DND-41 (cell line): ENCODE data around the gene KCNB1.

ENCODE experiments used
- ATAC-seq: fragments of 200-7000 bp; cut with Tn5 transposase; 3 replicates; pipeline ENCODE4 v1.9.1; 2021; ENCODE audit warnings: low read depth; ENCODE audit not compliant: insufficient read depth
- DNase-seq: peaks from one replicate; pipeline ENCODE4 v3.0.0-alpha.2; 2020
- H2AFZ ChIP-seq: 2 replicates; pipeline ENCODE4 v1.6.0; 2012; ENCODE audit warnings: low read depth, low read length
- H3K27ac ChIP-seq: 2 replicates; pipeline ENCODE4 v1.5.1; 2012; ENCODE audit warnings: low read length, inconsistent platforms
- H3K27me3 ChIP-seq: fragments of 200-600 bp; sonication (generic); 2 replicates; pipeline ENCODE4 v1.6.0; 2012; ENCODE audit warnings: low read length, mild to moderate bottlenecking, inconsistent platforms; ENCODE audit not compliant: insufficient read depth, poor library complexity
- H3K36me3 ChIP-seq: 2 replicates; pipeline ENCODE4 v1.5.1; 2012; ENCODE audit warnings: low read length, inconsistent platforms; ENCODE audit not compliant: insufficient read depth
- H3K4me1 ChIP-seq: 2 replicates; pipeline ENCODE4 v1.5.1; 2012; ENCODE audit warnings: mild to moderate bottlenecking, low read length; ENCODE audit not compliant: insufficient read depth
- H3K4me2 ChIP-seq: 2 replicates; pipeline ENCODE4 v1.6.0; 2012; ENCODE audit warnings: mild to moderate bottlenecking, moderate library complexity, low read length, inconsistent platforms; ENCODE audit not compliant: insufficient read depth
- H3K4me3 ChIP-seq, 2 experiments: fragments of 200-600 bp in 1 of 2; shearing (Covaris generic) in 1 of 2; 2 replicates each; pipeline ENCODE4 v1.5.1; 2012 to 2016; ENCODE audit warnings: inconsistent platforms in 2 of 2, low read length in 2 of 2, mild to moderate bottlenecking in 2 of 2, low read depth in 1 of 2, moderate library complexity in 1 of 2
- H3K79me2 ChIP-seq: 2 replicates; pipeline ENCODE4 v1.6.0; 2012; ENCODE audit warnings: low read length, inconsistent platforms; ENCODE audit not compliant: insufficient read depth
- H3K9ac ChIP-seq: 2 replicates; pipeline ENCODE4 v1.6.0; 2012; ENCODE audit warnings: low read depth, mild to moderate bottlenecking, inconsistent platforms, low read length, moderate library complexity
- H3K9me3 ChIP-seq: 2 replicates; pipeline ENCODE4 v1.5.1; 2012; ENCODE audit warnings: low read length, moderate library complexity, mild to moderate bottlenecking, inconsistent platforms; ENCODE audit not compliant: insufficient read depth, severe bottlenecking
- H4K20me1 ChIP-seq: 2 replicates; pipeline ENCODE4 v1.6.0; 2012; ENCODE audit warnings: low read length; ENCODE audit not compliant: insufficient read depth
- EZH2 ChIP-seq: IDR thresholded peaks from 3 replicates; pipeline ENCODE4 v1.6.1; 2012; ENCODE audit warnings: borderline replicate concordance, low read depth, mild to moderate bottlenecking, moderate library complexity, low read length, inconsistent platforms; ENCODE audit not compliant: severe bottlenecking
- TF ChIP-seq, protein P1 (sequence below): IDR thresholded peaks from 2 replicates; pipeline ENCODE4 v1.5.1; 2012; ENCODE audit warnings: borderline replicate concordance, low read length, moderate library complexity, mild to moderate bottlenecking; ENCODE audit not compliant: poor library complexity, severe bottlenecking; ENCODE audit errors: extremely low read depth

KCNB1 gene

DNA sequence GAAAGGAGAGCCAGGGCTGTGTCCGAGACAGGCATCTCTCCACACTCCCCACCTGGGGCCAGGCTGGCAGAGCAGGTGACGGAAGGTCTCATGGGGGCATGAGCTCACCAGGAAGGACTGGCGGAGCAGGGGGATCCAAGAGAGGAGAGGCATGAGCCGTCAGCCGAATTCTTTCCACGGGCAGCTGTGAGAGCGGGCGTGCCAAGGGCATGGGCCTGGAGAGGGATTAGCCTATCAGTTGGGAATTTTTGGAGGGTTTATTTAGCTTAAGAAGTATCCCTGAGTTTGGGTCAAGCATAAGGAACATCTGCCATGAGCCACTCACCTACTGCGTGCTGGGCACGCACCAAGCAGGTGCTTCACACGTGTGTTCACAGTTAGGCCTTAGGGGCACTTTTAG, 144.4 kb downstream of the KCNB1 start:
- H3K4me3 ChIP-seq: no peak overlapping the region
- no peak overlapping the region for H3K9ac ChIP-seq
- H4K20me1 ChIP-seq: 0 out of 2 replicates have a peak, but pooled peaks cover 5% of the 10 kb centered on the region
- no peak for TF ChIP-seq EZH2
- TF ChIP-seq, protein P1, sequence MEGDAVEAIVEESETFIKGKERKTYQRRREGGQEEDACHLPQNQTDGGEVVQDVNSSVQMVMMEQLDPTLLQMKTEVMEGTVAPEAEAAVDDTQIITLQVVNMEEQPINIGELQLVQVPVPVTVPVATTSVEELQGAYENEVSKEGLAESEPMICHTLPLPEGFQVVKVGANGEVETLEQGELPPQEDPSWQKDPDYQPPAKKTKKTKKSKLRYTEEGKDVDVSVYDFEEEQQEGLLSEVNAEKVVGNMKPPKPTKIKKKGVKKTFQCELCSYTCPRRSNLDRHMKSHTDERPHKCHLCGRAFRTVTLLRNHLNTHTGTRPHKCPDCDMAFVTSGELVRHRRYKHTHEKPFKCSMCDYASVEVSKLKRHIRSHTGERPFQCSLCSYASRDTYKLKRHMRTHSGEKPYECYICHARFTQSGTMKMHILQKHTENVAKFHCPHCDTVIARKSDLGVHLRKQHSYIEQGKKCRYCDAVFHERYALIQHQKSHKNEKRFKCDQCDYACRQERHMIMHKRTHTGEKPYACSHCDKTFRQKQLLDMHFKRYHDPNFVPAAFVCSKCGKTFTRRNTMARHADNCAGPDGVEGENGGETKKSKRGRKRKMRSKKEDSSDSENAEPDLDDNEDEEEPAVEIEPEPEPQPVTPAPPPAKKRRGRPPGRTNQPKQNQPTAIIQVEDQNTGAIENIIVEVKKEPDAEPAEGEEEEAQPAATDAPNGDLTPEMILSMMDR: no peak
- no peak overlapping the region for H3K27ac ChIP-seq
- no peak for DNase-seq
- H3K4me2 ChIP-seq: no peak overlapping the region
- H3K27me3 ChIP-seq: no peaks in the 10 kb centered on the region
- no peak for ATAC-seq
- H3K36me3 ChIP-seq: no peaks in the 10 kb centered on the region
- no peak overlapping the region for H2AFZ ChIP-seq
- H3K4me1 ChIP-seq: no peaks in the 10 kb centered on the region
- no peaks in the 10 kb centered on the region for H3K9me3 ChIP-seq
- no peaks in the 10 kb centered on the region for H3K79me2 ChIP-seq

DNA sequence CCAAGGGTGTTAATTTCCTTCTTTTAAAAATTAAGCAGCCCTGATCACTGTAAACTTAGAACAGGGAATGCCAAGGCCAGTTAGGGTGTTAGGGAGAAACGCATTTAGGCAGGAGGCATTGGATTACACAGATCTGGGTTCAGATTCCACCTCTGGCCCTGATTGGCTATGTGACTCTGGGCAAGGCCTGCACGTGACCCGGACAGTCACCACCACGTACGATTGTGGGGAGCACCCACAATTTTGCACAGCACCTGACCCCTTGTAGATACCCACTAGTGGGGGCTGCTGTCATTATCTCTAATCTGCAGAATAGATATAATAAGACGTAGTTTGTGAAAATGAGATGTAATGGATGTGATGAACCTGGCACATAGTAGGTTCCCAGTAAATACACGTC, 145.1 kb downstream of the KCNB1 start:
- Histone ChIP-seq H4K20me1 (0 out of 2 replicates have a peak, but pooled peaks cover 5% of the 10 kb centered on the region), H3K27ac (no peak overlapping the region), H3K9me3 (no peaks in the 10 kb centered on the region), H3K27me3 (no peaks in the 10 kb centered on the region), H3K4me1 (no peaks in the 10 kb centered on the region), H3K79me2 (no peaks in the 10 kb centered on the region), H3K4me2 (no peak overlapping the region), H3K4me3 (no peak overlapping the region), H2AFZ (no peak overlapping the region), H3K36me3 (no peaks in the 10 kb centered on the region), H3K9ac (no peak overlapping the region)
- DNase-seq (no peak), ATAC-seq (no peak)
- TF ChIP-seq, protein P1: no peak
- TF ChIP-seq EZH2: no peak

DNA sequence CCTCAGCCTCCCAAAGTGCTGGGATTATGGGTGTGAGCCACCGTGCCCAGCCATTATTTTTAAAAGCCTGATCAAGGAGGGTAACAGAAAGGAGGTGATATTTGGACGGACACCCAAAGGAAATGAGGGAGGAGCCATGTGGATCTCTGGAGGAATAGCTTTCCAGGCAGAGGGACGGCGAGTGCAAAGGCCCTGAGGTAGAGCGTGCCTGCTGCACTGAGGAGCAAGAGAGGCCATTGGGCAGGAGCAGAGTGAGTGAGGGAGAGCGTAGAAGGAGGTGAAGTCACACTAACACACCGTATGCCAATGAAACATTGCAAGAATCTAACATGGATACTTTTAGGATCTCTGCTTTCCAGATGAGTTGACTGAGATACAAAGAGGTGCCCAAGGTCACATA, 145.7 kb downstream of the KCNB1 start:
- no peaks in the 10 kb centered on the region for H3K27me3 ChIP-seq
- ATAC-seq (no peak), DNase-seq (no peak)
- no peak for TF ChIP-seq EZH2
- TF ChIP-seq, protein P1: no peak
- H3K36me3 ChIP-seq: no peaks in the 10 kb centered on the region
- no peak overlapping the region for H3K4me3 ChIP-seq
- no peaks in the 10 kb centered on the region for H3K4me1 ChIP-seq
- no peak overlapping the region for H2AFZ ChIP-seq
- H3K4me2 ChIP-seq: no peak overlapping the region
- 0 out of 2 replicates have a peak, but pooled peaks cover 5% of the 10 kb centered on the region for H4K20me1 ChIP-seq
- no peak overlapping the region for H3K27ac ChIP-seq
- H3K79me2 ChIP-seq: no peaks in the 10 kb centered on the region
- no peak overlapping the region for H3K9ac ChIP-seq
- H3K9me3 ChIP-seq: no peaks in the 10 kb centered on the region

DNA sequence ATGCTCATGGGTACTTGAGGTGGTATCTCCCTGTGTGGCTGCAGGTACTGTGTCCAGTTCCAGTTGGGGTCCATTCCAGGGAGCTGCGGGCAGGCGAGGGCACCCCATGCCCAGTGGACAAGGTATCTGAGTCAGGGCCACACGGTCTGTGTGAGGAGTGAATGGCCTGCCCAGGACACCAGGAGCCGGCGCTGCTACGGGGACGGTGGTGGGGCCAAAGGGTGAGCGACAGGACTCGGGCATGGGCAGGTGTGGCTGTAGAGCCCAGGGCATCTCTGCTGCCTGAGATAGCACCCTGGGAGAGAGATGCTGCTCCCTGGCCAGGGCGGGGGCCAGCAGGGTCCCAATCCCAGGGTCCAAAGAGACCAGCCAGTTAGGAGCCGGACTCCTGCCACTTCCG, 147.0 kb downstream of the KCNB1 start:
- Histone ChIP-seq H3K4me3 (no peak overlapping the region), H3K4me2 (no peak overlapping the region), H3K36me3 (no peaks in the 10 kb centered on the region), H4K20me1 (0 out of 2 replicates have a peak, but pooled peaks cover 5% of the 10 kb centered on the region), H3K9me3 (no peaks in the 10 kb centered on the region), H3K27me3 (no peaks in the 10 kb centered on the region), H2AFZ (no peak overlapping the region), H3K9ac (no peak overlapping the region), H3K79me2 (no peaks in the 10 kb centered on the region), H3K27ac (no peak overlapping the region), H3K4me1 (no peaks in the 10 kb centered on the region)
- ATAC-seq: no peak
- TF ChIP-seq EZH2: no peak
- TF ChIP-seq, protein P1: no peak
- DNase-seq: no peak
